Dedifferentiated amniotic fluid mesenchymal stem cell (primary cell): ENCODE data around the gene PDZD8.

ENCODE experiments used
- DNase-seq: peaks from one replicate; pipeline ENCODE4 v3.0.0-alpha.2; 2016; ENCODE audit errors: extremely low spot score

The PDZD8 gene

GRCh38 chr10:117398029-117398428 is 22.8 kb upstream of the PDZD8 start:
- DNase-seq: no peak

GRCh38 chr10:117391436-117392205 is 16.4 kb upstream of the PDZD8 start:
- DNase-seq: no peak

GRCh38 chr10:117390420-117390819 is 15.2 kb upstream of the PDZD8 start:
- no peak for DNase-seq

- DNase-seq: no peak
Measured at GRCh38 chr10:117386805-117387204, 11.6 kb upstream of the PDZD8 start.

GRCh38 chr10:117382861-117383260 is 7.6 kb upstream of the PDZD8 start:
- DNase-seq: no peak

- peak; percentile 40 for DNase-seq
Measured at GRCh38 chr10:117374506-117375359, 507 bp downstream of the PDZD8 start.

- peak; percentile 31 for DNase-seq
Measured at GRCh38 chr10:117373823-117374505, 1.3 kb downstream of the PDZD8 start.

GRCh38 chr10:117370205-117370604 is 5.0 kb downstream of the PDZD8 start:
- no peak for DNase-seq

- no peak for DNase-seq
Measured at GRCh38 chr10:117367718-117368117, 7.5 kb downstream of the PDZD8 start.

GRCh38 chr10:117366741-117367140 is 8.5 kb downstream of the PDZD8 start:
- no peak for DNase-seq

GRCh38 chr10:117365612-117366011 is 9.6 kb downstream of the PDZD8 start:
- no peak for DNase-seq

GRCh38 chr10:117364110-117364960 is 10.9 kb downstream of the PDZD8 start:
- DNase-seq: no peak

- no peak for DNase-seq
Measured at GRCh38 chr10:117363028-117363427, 12.2 kb downstream of the PDZD8 start.

- DNase-seq: peak; percentile 31
Measured at GRCh38 chr10:117362313-117362712, 12.9 kb downstream of the PDZD8 start.

GRCh38 chr10:117360994-117361667 is 14.1 kb downstream of the PDZD8 start:
- DNase-seq: no peak

GRCh38 chr10:117360016-117360415 is 15.2 kb downstream of the PDZD8 start:
- DNase-seq: no peak

- no peak for DNase-seq
Measured at GRCh38 chr10:117355072-117355471, 20.2 kb downstream of the PDZD8 start.

- DNase-seq: no peak
Measured at GRCh38 chr10:117353684-117354083, 21.6 kb downstream of the PDZD8 start.

- DNase-seq: no peak
Measured at GRCh38 chr10:117352724-117353123, 22.5 kb downstream of the PDZD8 start.

- DNase-seq: no peak
Measured at GRCh38 chr10:117351996-117352395, 23.2 kb downstream of the PDZD8 start.

GRCh38 chr10:117351558-117351957 is 23.7 kb downstream of the PDZD8 start:
- DNase-seq: no peak
